IPS-NIHi7 (cell line): ENCODE measurements around the gene MAN2A1.
"Not testable (repeated sequence)": the region's sequence is repeated elsewhere in the genome, so short reads cannot be mapped to it uniquely, and the experiment has no call there.

Source experiments
- DNase-seq: peaks from one replicate; pipeline ENCODE4 v3.0.0; 2012; ENCODE audit warnings: mixed read lengths; ENCODE audit errors: extremely low spot score

Gene MAN2A1

GRCh38 chr5:109866051-109866450 lies 176.3 kb downstream of the MAN2A1 start:
- DNase-seq = no peak

- DNase-seq = no peak
Observed at GRCh38 chr5:109868737-109869136, 179.0 kb downstream of the MAN2A1 start.

GRCh38 chr5:109873687-109874086 lies 184.0 kb downstream of the MAN2A1 start:
- DNase-seq = no peak

GRCh38 chr5:109874108-109874507 lies 184.4 kb downstream of the MAN2A1 start:
- DNase-seq = no peak

- DNase-seq = no peak
Observed at GRCh38 chr5:109876030-109876725, 186.5 kb downstream of the MAN2A1 start.

GRCh38 chr5:109876941-109877669 lies 187.4 kb downstream of the MAN2A1 start:
- no peak for DNase-seq

- DNase-seq = no peak
Observed at GRCh38 chr5:109877670-109878045, 187.9 kb downstream of the MAN2A1 start.

GRCh38 chr5:109878887-109879286 lies 189.2 kb downstream of the MAN2A1 start:
- no peak for DNase-seq

- DNase-seq = no peak
Observed at GRCh38 chr5:109880907-109881685, 191.4 kb downstream of the MAN2A1 start.

GRCh38 chr5:109882546-109882945 lies 192.8 kb downstream of the MAN2A1 start:
- no peak for DNase-seq

GRCh38 chr5:109884676-109885075 lies 194.9 kb downstream of the MAN2A1 start:
- DNase-seq = no peak

- DNase-seq = no peak
Observed at GRCh38 chr5:109885205-109885604, 195.5 kb downstream of the MAN2A1 start.

- no peak for DNase-seq
Observed at GRCh38 chr5:109888989-109889388, 199.3 kb downstream of the MAN2A1 start.

GRCh38 chr5:109893271-109893670 lies 203.5 kb downstream of the MAN2A1 start:
- not testable (repeated sequence) for DNase-seq

GRCh38 chr5:109898269-109899162 lies 208.8 kb downstream of the MAN2A1 start:
- no peak for DNase-seq

- no peak for DNase-seq
Observed at GRCh38 chr5:109899163-109899535, 209.4 kb downstream of the MAN2A1 start.

GRCh38 chr5:109900461-109900860 lies 210.7 kb downstream of the MAN2A1 start:
- no peak for DNase-seq

- no peak for DNase-seq
Observed at GRCh38 chr5:109900911-109901627, 211.3 kb downstream of the MAN2A1 start.

GRCh38 chr5:109901628-109901981 lies 211.9 kb downstream of the MAN2A1 start:
- DNase-seq = no peak

- DNase-seq = no peak
Observed at GRCh38 chr5:109903061-109903460, 213.3 kb downstream of the MAN2A1 start.

GRCh38 chr5:109905906-109906305 lies 216.2 kb downstream of the MAN2A1 start:
- DNase-seq = no peak
